Measurements from ENCODE around the gene C7orf57.
"Not testable (repeated sequence)": the region's sequence is repeated elsewhere in the genome, so short reads cannot be mapped to it uniquely, and the experiment has no call there.

The C7orf57 gene

GRCh38 chr7:48035301-48035966, at the start of gene C7orf57:
Gene C7orf57, plus strand, starts transcription at chr7:48035543. Its CDS starts 766 bp downstream, at chr7:48036309.
- DNase-seq = peak; percentile 88

DNA sequence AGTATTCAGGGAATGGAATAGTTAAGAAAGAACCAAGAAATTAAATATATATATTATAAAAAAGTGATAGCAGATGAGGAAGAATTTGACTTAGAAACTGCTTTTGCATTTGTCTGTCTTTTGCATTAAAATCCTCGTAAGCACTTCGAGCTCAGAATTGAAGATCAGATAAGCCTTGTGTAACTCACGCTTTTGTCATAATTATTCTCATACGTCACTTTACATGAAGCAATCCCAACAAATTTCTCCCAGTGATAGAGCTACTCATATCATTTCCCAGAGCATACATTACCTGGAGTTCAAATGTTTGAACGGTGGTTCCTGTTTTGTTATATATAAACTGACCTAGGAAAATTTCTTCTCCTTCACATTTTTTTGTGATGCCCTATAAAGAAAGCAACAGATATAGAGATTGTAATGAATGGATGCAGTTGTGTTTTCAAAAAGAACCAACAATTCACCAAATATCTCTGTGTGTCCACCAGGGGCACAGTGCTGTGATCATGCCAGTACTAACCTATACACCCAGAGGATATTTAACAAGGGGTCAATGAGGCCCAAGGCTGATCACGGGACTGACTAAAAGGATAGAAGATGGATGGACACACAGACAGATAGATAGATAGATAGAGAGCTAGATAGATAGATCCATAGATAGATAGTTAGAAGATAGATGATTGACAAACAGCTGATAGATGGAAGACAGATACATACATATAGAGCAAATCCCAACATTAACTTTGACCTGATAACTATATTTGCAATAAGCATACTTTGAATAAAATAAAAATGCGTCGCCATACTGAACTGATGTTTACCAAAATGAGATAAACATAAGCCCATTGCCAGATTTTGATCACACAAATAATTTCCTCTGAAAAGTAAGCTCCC, 46.6 kb upstream of the C7orf57 start:
- no peak for DNase-seq

DNA sequence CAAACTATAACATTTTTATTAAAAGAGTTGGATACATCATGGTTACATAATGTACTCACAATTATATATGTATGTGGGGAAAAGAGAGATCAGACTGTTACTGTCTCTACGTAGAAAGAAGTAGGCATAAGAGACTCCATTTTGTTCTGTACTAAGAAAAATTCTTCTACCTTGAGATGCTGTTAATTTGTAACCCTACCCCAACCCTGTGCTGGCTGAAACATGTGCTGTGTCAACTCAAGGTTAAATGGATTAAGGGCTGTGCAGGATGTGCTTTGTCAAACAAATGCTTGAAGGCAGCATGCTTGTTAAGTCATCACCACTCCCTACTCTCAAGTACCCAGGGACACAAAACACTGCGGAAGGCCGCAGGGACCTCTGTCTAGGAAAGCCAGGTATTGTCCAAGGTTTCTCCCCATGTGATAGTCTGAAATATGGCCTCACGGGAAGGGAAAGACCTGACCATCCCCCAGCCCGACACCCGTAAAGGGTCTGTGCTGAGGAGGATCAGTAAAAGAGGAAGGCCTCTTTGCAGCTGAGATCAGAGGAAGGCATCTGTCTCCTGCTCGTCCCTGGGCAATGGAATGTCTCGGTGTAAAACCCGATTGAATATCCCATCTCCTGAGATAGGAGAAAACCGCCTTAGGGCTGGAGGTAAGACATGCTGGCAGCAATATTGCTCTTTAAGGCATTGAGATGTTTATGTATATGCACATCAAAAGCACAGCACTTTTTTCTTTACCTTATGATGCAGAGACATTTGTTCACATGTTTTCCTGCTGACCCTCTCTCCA, 45.5 kb upstream of the C7orf57 start:
- not testable (repeated sequence) for DNase-seq

DNA sequence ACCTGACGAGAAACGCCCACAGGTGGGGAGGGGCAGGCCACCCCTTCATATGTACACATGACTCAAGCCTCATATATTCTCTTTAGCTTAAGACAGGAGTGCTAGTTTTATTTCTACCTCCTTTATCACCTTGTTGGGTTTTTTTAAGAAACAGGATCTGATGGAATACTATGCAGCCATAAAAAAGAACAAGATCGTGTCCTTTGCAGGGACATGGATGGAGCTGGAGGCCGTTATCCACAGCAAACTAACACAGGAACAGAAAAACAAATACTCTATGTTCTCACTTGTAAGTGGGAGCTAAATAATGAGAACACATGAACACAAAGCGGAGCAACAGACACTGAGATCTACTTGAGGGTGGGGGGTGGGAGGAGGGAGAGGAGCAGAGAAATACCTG, 44.8 kb upstream of the C7orf57 start:
- DNase-seq = no peak

- no peak for DNase-seq
These were observed 44.1 kb upstream of the C7orf57 start for GRCh38 chr7:47991270-47991669.

DNA sequence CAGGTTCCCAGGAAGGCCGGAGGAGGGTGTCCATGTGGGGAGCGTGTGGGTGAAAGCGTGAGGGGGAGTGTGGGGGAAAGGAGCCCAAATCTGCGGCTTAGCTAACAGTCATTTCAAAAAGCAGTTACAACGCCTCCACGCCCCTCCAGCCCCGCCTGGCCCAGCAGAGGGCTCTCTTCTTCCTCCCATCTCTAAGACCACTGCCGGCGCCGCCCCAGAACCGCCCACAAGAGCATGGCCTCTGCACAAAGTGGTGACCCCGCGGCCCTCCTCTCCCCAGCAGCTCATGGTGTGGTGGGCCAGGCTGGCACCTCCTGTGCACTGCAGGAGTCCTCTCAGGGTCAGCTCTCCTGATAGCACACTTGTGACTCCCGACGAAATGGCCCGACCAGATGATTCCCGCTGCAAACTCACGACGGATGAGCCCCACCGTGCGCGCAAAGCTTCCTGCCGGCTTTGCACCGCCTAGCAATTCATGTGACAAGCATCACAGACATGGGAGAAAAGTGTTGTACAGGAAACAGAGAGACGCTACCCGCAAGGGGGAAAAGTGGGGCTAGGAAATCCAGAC, 43.5 kb upstream of the C7orf57 start:
- peak; percentile 84 for DNase-seq

DNA sequence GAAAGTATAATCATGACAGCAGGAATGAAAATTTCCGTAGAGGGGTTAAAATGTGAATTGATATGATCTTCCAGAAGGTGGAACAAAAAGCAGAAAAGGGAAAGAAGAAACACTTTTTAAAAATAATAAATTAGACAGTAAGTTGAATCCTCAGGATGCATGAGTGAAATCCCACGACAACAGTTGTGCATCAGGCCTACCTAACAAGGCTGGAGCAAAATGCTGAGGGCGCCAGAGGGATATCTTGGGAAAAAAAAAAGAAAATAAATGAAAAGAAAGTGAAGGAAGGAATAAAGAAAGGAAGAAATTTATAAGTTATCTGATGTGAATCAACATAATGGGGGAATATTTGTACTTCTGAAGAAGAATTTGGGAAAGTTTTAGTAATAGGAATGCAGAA, 42.9 kb upstream of the C7orf57 start:
- no peak for DNase-seq

DNA sequence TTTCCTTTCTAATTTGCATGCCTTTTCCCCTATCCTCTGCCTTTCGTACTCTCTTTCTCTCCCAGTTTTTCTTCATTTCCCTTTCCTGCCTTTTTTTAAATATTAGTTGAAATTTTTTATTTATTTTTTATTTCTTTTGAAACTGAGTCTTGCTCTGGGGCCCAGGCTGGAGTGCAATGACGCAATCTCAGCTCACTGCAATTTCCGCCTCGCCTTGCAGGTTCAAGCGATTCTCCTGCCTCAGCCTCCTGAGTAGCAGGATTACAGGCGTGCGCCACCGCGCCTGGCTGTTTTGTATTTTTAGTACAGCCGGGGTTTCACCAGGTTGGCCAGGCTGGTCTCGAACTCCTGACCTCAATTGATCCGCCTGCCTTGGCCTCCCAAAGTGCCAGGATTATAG, 35.9 kb upstream of the C7orf57 start:
- DNase-seq = no peak

- not testable (repeated sequence) for DNase-seq
These were observed 35.2 kb upstream of the C7orf57 start for GRCh38 chr7:48000164-48000563.

- no peak for DNase-seq
These were observed 31.3 kb upstream of the C7orf57 start for GRCh38 chr7:48004032-48004431.

DNA sequence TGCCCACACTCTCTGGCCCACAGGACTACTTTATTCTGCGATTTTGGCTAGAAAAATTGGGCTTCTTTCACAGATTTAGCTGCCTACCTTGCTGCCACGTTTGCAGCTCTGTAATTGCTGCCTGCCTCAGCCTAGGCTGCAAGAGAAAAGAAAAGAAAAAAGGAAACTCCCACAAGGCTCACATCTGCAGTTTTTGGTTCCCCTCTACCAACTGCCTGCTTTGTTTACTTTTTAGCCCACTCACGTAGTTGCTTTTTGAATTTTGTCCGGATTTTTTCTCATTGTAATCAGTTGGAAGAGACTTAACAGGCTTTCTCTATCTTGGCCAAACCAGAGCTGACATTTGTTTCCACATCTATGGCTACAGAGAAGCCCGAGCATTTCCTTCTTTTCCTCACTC, 30.7 kb upstream of the C7orf57 start:
- no peak for DNase-seq

DNA sequence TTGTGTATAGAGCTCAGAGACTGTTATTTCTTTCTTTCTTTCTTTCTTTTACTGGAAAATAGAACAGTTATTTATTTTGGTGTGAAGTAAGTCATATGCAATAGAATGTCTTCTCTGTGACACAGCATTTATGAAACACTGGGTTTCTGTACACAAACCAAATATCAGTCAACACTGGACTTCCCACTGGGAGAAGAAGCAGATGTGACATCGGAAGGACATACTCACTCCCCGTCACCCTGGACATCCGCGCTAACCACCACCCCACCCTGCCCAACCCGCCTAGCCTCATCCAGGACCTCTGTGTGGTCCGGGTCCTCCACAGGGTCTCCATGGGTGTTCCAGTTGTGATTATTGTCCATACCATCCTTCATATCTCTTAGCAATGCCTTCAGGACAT, 28.5 kb upstream of the C7orf57 start:
- DNase-seq = no peak

- DNase-seq = no peak
These were observed 26.1 kb upstream of the C7orf57 start for GRCh38 chr7:48009257-48009656.

DNA sequence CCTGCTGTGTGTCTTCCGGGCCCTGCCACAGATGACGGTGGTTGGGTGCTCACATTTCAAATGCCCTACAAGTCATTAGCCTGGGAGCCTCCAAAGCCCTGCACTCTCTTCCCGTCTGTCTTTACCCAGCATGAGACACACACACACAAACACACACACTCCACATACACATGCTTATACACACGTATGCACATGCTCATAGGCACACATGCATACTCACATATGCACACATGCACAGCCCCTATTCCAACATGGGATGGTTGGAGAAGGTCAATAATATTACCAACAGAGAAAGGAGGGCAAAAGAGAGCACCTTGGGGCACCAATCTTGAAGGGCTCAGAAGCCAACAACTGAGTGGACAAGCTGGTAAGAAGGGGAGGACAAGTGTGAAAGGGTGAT, 25.4 kb upstream of the C7orf57 start:
- no peak for DNase-seq

- no peak for DNase-seq
These were observed 24.0 kb upstream of the C7orf57 start for GRCh38 chr7:48011323-48011722.

GRCh38 chr7:48011951-48012350, 23.4 kb upstream of the C7orf57 start:
- no peak for DNase-seq

- no peak for DNase-seq
These were observed 18.7 kb upstream of the C7orf57 start for GRCh38 chr7:48016641-48017040.

GRCh38 chr7:48017674-48018073, 17.7 kb upstream of the C7orf57 start:
- no peak for DNase-seq

DNA sequence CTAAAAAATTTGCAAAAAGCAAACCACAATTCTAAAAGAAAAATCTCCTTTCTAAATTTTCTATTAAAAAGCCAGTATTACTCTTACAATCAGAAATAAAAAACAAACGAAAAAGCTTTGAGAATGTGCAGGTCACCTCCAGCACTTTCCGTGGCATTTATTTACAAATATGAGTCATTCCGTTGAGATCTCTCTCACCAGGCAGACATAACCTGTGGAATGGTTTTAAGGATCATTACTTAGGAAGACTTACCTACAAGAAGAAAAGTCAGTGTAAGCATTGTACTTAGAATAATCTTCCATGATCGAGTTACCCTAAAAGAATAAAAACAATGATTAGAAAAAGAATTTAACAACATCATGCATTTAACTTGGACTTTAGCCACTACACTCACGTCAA, 9.7 kb upstream of the C7orf57 start:
- no peak for DNase-seq

DNA sequence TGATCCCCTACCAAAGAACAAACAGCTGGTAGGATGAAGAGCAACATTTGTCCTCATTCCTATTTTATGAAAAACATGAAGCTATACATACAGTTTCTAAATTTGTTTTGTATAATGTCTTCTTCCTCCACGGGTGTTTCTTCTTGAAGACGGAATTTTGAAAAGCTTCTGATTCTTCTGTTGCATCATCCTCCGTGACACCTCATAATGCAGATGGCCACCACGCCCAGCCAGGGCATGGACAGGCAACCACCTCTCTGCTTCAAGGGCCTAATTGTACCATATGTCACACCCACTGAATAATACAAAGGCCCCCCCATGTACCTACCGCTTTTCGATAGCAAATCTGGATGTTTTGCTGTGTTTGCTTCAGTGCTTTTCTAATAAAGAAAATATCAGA, 6.4 kb upstream of the C7orf57 start, which contains the start of gene SUN3:
Gene SUN3 (minus strand): TSS at position 170 of the 400 bp plus-strand sequence. CDS start 169 bp downstream, at position 1.
- no peak for DNase-seq

GRCh38 chr7:48031111-48031510, 4.2 kb upstream of the C7orf57 start:
- no peak for DNase-seq

DNA sequence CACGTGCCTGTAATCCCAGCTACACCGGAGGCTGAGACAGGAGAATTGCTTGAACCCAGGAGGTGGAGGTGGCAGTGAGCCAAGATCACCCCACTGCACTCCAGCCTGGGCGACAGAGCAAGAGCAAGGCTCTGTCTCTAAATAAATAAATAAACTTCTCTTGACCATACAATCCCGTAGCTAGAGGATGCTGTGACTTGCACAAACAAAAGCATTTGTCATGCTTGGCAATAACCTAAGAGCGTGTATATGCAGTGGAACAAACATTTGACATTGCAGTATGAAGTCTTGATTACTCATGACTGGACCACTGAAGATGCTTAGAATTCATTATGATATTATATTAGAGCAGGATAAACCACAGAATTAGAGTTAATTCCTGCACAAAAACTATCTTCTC, 1.4 kb upstream of the C7orf57 start:
- no peak for DNase-seq

- peak; percentile 22 for DNase-seq
These were observed 680 bp downstream of the C7orf57 start for GRCh38 chr7:48035967-48036478.
